Liver (tissue), 3 donors: ENCODE measurements around the gene FAM210B.

Experiments used
- ATF3 ChIP-seq: IDR thresholded peaks from 2 replicates; pipeline ENCODE4 v1.6.1; 2016; ENCODE audit warnings: antibody characterized with exemption
- JUND ChIP-seq, 2 donors: IDR thresholded peaks; 2 replicates each; pipeline ENCODE4 v1.6.1; 2016; ENCODE audit warnings: antibody characterized with exemption in 2 of 2
- SP1 ChIP-seq: IDR thresholded peaks from 2 replicates; pipeline ENCODE4 v1.6.1; 2018; ENCODE audit warnings: antibody characterized with exemption, mild to moderate bottlenecking
- YY1 ChIP-seq: IDR thresholded peaks from 2 replicates; pipeline ENCODE4 v1.6.1; 2016; ENCODE audit warnings: antibody characterized with exemption, mild to moderate bottlenecking
- ZBTB33 ChIP-seq: IDR thresholded peaks from 2 replicates; pipeline ENCODE4 v1.6.1; 2016; ENCODE audit warnings: antibody characterized with exemption
- TF ChIP-seq, protein P1 (sequence below): fragments of 150-350 bp; IDR thresholded peaks from 2 replicates; pipeline ENCODE4 v1.5.1; 2017; ENCODE audit warnings: improper control_type of control experiment, low read depth, low read length; ENCODE audit not compliant: missing input control
- donor health status: healthy.
- donor health status: healthy.

- TF ChIP-seq, protein P1, sequence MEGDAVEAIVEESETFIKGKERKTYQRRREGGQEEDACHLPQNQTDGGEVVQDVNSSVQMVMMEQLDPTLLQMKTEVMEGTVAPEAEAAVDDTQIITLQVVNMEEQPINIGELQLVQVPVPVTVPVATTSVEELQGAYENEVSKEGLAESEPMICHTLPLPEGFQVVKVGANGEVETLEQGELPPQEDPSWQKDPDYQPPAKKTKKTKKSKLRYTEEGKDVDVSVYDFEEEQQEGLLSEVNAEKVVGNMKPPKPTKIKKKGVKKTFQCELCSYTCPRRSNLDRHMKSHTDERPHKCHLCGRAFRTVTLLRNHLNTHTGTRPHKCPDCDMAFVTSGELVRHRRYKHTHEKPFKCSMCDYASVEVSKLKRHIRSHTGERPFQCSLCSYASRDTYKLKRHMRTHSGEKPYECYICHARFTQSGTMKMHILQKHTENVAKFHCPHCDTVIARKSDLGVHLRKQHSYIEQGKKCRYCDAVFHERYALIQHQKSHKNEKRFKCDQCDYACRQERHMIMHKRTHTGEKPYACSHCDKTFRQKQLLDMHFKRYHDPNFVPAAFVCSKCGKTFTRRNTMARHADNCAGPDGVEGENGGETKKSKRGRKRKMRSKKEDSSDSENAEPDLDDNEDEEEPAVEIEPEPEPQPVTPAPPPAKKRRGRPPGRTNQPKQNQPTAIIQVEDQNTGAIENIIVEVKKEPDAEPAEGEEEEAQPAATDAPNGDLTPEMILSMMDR: no peak
- TF ChIP-seq SP1 (no peak), ATF3 (no peak), JUND (IDR thresholded peaks at IDR 0.05) (no peak), ZBTB33 (no peak), YY1 (no peak)
Observed at GRCh38 chr20:56388882-56389281, 30.1 kb downstream of the FAM210B start.
